ENCODE results near the gene TATDN3. TPM values are rescaled to one million over a fixed set of nuclear protein-coding genes. Genes with fewer than 3 reads are reported as not detected.
"Not testable (repeated sequence)": the region's sequence is repeated elsewhere in the genome, so short reads cannot be mapped to it uniquely, and the experiment has no call there.

The TATDN3 gene
- total and polyA plus RNA-seq, 5 donors from 2014 or later, result 20.6 to 28.7 (median 22.4) TPM

DNA sequence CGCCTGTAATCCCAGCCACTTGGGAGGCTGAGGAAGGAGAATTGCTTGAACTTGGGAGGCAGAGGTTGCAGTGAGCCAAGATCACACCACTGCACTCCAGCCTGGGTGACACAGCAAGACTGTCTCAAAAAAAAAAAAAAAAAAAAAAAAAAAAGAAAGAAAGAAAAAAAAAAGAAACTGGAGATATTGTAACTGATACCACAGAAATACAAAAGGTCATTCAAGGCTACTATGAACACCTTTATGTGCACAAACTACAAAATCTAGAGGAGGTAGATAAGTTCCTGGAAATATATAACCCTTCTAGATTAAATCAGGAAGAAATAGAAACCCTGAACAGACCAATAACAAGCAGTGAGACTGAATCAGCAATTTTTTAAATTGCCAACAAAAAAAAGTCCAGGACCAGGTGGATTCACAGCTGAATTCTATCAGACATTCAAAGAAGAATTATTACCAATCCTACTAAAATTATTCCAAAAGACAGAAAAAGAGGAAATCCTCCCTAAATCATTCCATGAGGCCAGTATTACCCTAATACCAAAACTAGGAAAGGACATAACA is 26.9 kb upstream of the TATDN3 start:
- H3K4me3 ChIP-seq (ENCODE audit: low read depth, low read length); H3K4me1 ChIP-seq (ENCODE audit: control insufficient read depth, insufficient read depth, low read length, poor library complexity, severe bottlenecking); H3K27me3 ChIP-seq (ENCODE audit: control insufficient read depth, insufficient read depth, low read length); H3K27ac ChIP-seq (ENCODE audit: insufficient read depth, low read length, poor library complexity, severe bottlenecking); ATAC-seq (ENCODE audit: low read depth in 2 of 2); H3K27ac Mint-ChIP-seq; DNase-seq; H3K27me3 Mint-ChIP-seq: not testable (repeated sequence)
- peak overlapping the region in 1 of 4 donors; percentile 16 for H3K4me3 Mint-ChIP-seq
- peaks cover 23 to 32% (median 31%) of the 10 kb centered on the region in 4 donors for H3K4me1 Mint-ChIP-seq
- peaks cover 0 to 33% (median 12%) of the 10 kb centered on the region in 7 donors for H3K9me3 Mint-ChIP-seq
- H3K36me3 Mint-ChIP-seq, result peaks cover 66% of the 10 kb centered on the region
- Histone ChIP-seq H3K9me3 (ENCODE audit: control insufficient read depth in 2 of 2, low read length in 2 of 2) (peaks cover 15 to 16% of the 10 kb centered on the region in 2 experiments), H3K36me3 (ENCODE audit: control insufficient read depth, insufficient read depth, low read length) (peaks cover 13% of the 10 kb centered on the region)

DNA sequence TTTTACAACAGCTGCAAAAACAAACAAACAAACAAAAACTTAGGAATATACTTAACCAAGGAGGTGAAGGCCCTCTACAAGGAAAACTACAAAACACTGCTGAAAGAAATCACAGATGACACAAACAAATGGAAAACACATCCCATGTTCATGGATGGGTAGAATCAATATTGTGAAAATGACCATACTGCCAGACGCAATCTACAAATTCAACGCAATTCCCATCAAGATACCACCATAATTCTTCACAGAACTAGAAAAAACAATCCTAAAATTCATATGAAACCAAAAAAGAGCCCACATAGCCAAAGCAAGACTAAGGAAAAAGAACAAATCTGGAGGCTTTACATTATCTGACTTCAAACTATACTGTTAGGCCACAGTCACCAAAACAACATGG is 24.9 kb upstream of the TATDN3 start:
- H3K9me3 Mint-ChIP-seq, result peaks cover 0 to 44% (median 12%) of the 10 kb centered on the region in 7 donors
- H3K27ac ChIP-seq (ENCODE audit: insufficient read depth, low read length, poor library complexity, severe bottlenecking); H3K27me3 ChIP-seq (ENCODE audit: control insufficient read depth, insufficient read depth, low read length); H3K4me3 ChIP-seq (ENCODE audit: low read depth, low read length); H3K4me1 ChIP-seq (ENCODE audit: control insufficient read depth, insufficient read depth, low read length, poor library complexity, severe bottlenecking); H3K27ac Mint-ChIP-seq; ATAC-seq (ENCODE audit: low read depth in 2 of 2); DNase-seq; H3K27me3 Mint-ChIP-seq: not testable (repeated sequence)
- peak overlapping the region in 1 of 4 donors; percentile 22 for H3K4me3 Mint-ChIP-seq
- Histone ChIP-seq H3K9me3 (ENCODE audit: control insufficient read depth in 2 of 2, low read length in 2 of 2) (peaks cover 22 to 33% of the 10 kb centered on the region in 2 experiments), H3K36me3 (ENCODE audit: control insufficient read depth, insufficient read depth, low read length) (peaks cover 19% of the 10 kb centered on the region)
- peaks cover 76% of the 10 kb centered on the region for H3K36me3 Mint-ChIP-seq
- peaks cover 22 to 31% (median 24%) of the 10 kb centered on the region in 4 donors for H3K4me1 Mint-ChIP-seq

DNA sequence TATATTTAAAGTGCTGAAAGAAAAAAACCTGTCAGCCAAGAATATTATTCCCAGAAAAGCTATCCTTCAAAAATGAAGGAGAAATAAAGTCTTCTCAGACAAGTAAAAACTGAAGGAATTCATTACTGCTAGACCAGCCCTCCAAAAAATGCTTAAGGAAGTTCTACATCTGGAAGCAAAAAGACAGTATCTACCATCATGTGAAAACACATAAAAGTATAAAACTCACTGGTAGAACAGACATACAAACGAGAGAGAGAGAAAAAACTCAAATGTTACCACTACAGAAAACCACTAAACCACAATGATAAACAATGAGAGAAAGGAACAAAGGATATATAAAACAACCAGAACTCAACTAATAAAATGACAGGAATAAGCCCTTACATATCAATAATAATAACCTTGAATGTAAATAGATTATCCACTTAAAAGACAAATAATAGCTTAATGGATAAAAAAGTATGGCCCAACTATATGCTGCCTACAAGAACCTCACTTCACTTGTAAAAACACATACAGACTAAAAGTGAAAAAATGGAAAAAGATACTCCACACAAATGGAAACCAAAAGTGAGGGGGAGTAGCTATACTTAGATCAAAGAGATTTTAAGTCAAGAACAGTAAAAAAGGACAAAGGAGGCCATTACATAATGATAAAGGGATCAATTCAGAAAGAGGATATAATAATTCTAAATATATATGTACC is 22.1 kb upstream of the TATDN3 start:
- Mint-ChIP-seq H3K27me3 (no peaks in the 10 kb centered on the region), H3K4me1 (peaks cover 15 to 34% (median 28%) of the 10 kb centered on the region in 4 donors), H3K4me3 (no peak overlapping the region), H3K9me3 (peaks cover 0 to 47% (median 12%) of the 10 kb centered on the region in 7 donors), H3K36me3 (peaks cover 72% of the 10 kb centered on the region), H3K27ac (no peak overlapping the region)
- H3K36me3 ChIP-seq (ENCODE audit: control insufficient read depth, insufficient read depth, low read length), result peaks cover 17% of the 10 kb centered on the region
- ATAC-seq (ENCODE audit: low read depth in 2 of 2) (no peak), DNase-seq (peak in 1 of 3 donors; percentile 20)
- peaks cover 22 to 33% of the 10 kb centered on the region in 2 experiments for H3K9me3 ChIP-seq (ENCODE audit: control insufficient read depth in 2 of 2, low read length in 2 of 2)
- H3K4me1 ChIP-seq (ENCODE audit: control insufficient read depth, insufficient read depth, low read length, poor library complexity, severe bottlenecking), result no peaks in the 10 kb centered on the region
- no peak overlapping the region for H3K4me3 ChIP-seq (ENCODE audit: low read depth, low read length)
- peak overlapping the region; percentile 16 for H3K27ac ChIP-seq (ENCODE audit: insufficient read depth, low read length, poor library complexity, severe bottlenecking)
- H3K27me3 ChIP-seq (ENCODE audit: control insufficient read depth, insufficient read depth, low read length), result no peaks in the 10 kb centered on the region

DNA sequence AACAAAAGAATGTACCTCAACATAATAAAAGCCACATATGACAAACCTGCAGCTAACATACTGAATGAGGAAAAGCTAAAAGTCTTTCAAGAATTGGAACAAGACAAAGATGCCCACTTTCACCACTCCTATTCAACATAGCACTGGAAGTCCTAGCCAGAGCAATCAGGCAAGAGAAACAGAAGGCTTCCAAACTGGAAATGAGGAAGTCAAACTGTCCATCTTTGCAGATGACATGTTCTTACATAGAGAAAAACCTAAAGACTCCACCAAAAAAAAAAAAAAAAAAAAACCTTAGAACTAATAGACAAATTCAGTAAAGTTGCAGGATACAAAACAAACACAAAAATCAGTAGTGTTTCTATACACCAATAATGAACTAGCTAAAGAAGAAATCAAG is 20.4 kb upstream of the TATDN3 start:
- H3K27ac Mint-ChIP-seq, result no peak overlapping the region
- ATAC-seq (ENCODE audit: low read depth in 2 of 2) (no peak), DNase-seq (no peak)
- no peaks in the 10 kb centered on the region for H3K27me3 ChIP-seq (ENCODE audit: control insufficient read depth, insufficient read depth, low read length)
- no peak overlapping the region for H3K4me3 Mint-ChIP-seq
- peaks cover 15% of the 10 kb centered on the region for H3K36me3 ChIP-seq (ENCODE audit: control insufficient read depth, insufficient read depth, low read length)
- H3K4me3 ChIP-seq (ENCODE audit: low read depth, low read length), result no peak overlapping the region
- peaks cover 71% of the 10 kb centered on the region for H3K36me3 Mint-ChIP-seq
- peaks cover 6 to 33% (median 23%) of the 10 kb centered on the region in 4 donors for H3K4me1 Mint-ChIP-seq
- no peaks in the 10 kb centered on the region for H3K4me1 ChIP-seq (ENCODE audit: control insufficient read depth, insufficient read depth, low read length, poor library complexity, severe bottlenecking)
- H3K9me3 Mint-ChIP-seq, result peaks cover 0 to 44% (median 12%) of the 10 kb centered on the region in 7 donors
- H3K9me3 ChIP-seq (ENCODE audit: control insufficient read depth in 2 of 2, low read length in 2 of 2), result peaks cover 22 to 33% of the 10 kb centered on the region in 2 experiments
- no peak overlapping the region for H3K27ac ChIP-seq (ENCODE audit: insufficient read depth, low read length, poor library complexity, severe bottlenecking)
- no peaks in the 10 kb centered on the region for H3K27me3 Mint-ChIP-seq

DNA sequence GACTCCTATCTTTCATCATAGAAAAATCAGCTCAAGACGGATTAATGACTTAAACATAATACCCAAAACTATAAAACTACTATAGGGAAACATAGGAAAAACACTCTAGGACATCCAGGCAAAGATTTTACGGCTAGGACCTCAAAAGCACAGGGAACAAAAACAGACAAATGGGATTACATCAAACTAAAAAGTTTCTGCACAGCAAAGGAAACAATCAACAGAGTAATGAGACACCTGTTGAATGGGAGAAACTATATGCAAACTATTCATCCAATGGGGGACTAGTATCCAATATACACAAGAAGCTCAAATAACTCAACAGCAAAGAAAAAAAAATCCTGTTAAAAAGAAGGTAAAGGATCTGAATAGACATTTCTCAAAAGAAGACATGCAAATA is 18.7 kb upstream of the TATDN3 start:
- no peaks in the 10 kb centered on the region for H3K4me1 ChIP-seq (ENCODE audit: control insufficient read depth, insufficient read depth, low read length, poor library complexity, severe bottlenecking)
- H3K9me3 ChIP-seq (ENCODE audit: control insufficient read depth in 2 of 2, low read length in 2 of 2), result peaks cover 22 to 33% of the 10 kb centered on the region in 2 experiments
- DNase-seq (no peak), ATAC-seq (ENCODE audit: low read depth in 2 of 2) (no peak)
- no peak overlapping the region for H3K27ac Mint-ChIP-seq
- peaks cover 14 to 29% (median 23%) of the 10 kb centered on the region in 4 donors for H3K4me1 Mint-ChIP-seq
- H3K4me3 ChIP-seq (ENCODE audit: low read depth, low read length), result no peak overlapping the region
- H3K27me3 Mint-ChIP-seq, result no peaks in the 10 kb centered on the region
- no peak overlapping the region for H3K4me3 Mint-ChIP-seq
- peaks cover 15% of the 10 kb centered on the region for H3K36me3 ChIP-seq (ENCODE audit: control insufficient read depth, insufficient read depth, low read length)
- peaks cover 0 to 29% (median 10%) of the 10 kb centered on the region in 7 donors for H3K9me3 Mint-ChIP-seq
- no peak overlapping the region for H3K27ac ChIP-seq (ENCODE audit: insufficient read depth, low read length, poor library complexity, severe bottlenecking)
- peaks cover 66% of the 10 kb centered on the region for H3K36me3 Mint-ChIP-seq
- H3K27me3 ChIP-seq (ENCODE audit: control insufficient read depth, insufficient read depth, low read length), result no peaks in the 10 kb centered on the region

DNA sequence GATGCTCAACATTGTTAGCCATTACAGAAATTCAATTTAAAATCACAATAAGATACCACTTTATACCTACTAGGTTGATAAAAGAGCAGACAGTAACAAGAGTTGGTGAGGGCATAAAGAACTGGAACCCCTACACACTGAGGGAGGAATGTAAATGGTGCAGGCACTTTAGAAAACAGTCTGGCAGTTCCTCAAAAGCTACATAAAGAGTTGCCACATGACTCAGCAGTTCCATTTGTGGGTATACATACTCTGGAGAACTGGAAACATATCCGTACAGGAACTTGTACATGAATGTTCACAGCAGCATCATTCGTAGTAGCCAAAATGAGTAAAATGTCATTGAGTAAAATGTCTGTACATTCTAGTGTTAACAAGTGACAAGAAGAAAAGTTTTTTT is 17.1 kb upstream of the TATDN3 start:
- Mint-ChIP-seq H3K36me3 (peaks cover 57% of the 10 kb centered on the region), H3K9me3 (peaks cover 0 to 16% (median 2%) of the 10 kb centered on the region in 7 donors), H3K4me3 (no peak overlapping the region), H3K4me1 (peaks cover 9 to 26% (median 24%) of the 10 kb centered on the region in 4 donors), H3K27ac (peak overlapping the region in 1 of 3 donors; percentile 22), H3K27me3 (no peaks in the 10 kb centered on the region)
- no peak overlapping the region for H3K27ac ChIP-seq (ENCODE audit: insufficient read depth, low read length, poor library complexity, severe bottlenecking)
- H3K27me3 ChIP-seq (ENCODE audit: control insufficient read depth, insufficient read depth, low read length), result no peaks in the 10 kb centered on the region
- H3K4me3 ChIP-seq (ENCODE audit: low read depth, low read length), result no peak overlapping the region
- DNase-seq (no peak), ATAC-seq (ENCODE audit: low read depth in 2 of 2) (no peak)
- no peaks in the 10 kb centered on the region for H3K4me1 ChIP-seq (ENCODE audit: control insufficient read depth, insufficient read depth, low read length, poor library complexity, severe bottlenecking)
- peaks cover 10% of the 10 kb centered on the region for H3K36me3 ChIP-seq (ENCODE audit: control insufficient read depth, insufficient read depth, low read length)
- peaks cover 9 to 19% of the 10 kb centered on the region in 2 experiments for H3K9me3 ChIP-seq (ENCODE audit: control insufficient read depth in 2 of 2, low read length in 2 of 2)

DNA sequence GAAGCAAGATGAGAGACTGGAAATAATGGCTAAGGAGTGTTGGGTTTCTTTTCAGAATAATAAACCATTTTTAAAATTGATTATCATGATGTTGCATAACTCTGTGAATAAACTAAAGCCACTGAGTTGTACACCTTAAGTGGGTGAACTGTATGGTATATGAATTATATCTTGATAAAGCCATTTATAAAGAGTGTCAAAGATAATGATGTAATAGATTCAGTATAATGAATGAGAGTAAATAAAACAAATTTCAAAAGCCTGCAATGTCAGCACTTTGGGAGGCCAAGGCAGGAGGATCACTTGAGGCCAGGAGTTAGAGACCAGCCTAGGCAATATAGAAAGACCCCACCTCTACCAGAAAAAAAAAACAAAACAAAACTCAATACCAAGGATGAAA is 16.5 kb upstream of the TATDN3 start:
- no peaks in the 10 kb centered on the region for H3K4me1 ChIP-seq (ENCODE audit: control insufficient read depth, insufficient read depth, low read length, poor library complexity, severe bottlenecking)
- Mint-ChIP-seq H3K27ac (peak overlapping the region in 1 of 3 donors; percentile 21), H3K9me3 (peaks cover 0 to 9% (median 2%) of the 10 kb centered on the region in 7 donors), H3K4me1 (peaks cover 9 to 26% (median 24%) of the 10 kb centered on the region in 4 donors), H3K36me3 (peaks cover 51% of the 10 kb centered on the region), H3K27me3 (no peaks in the 10 kb centered on the region), H3K4me3 (no peak overlapping the region)
- DNase-seq (no peak), ATAC-seq (ENCODE audit: low read depth in 2 of 2) (no peak)
- peaks cover 6 to 12% of the 10 kb centered on the region in 2 experiments for H3K9me3 ChIP-seq (ENCODE audit: control insufficient read depth in 2 of 2, low read length in 2 of 2)
- H3K36me3 ChIP-seq (ENCODE audit: control insufficient read depth, insufficient read depth, low read length), result peaks cover 7% of the 10 kb centered on the region
- H3K4me3 ChIP-seq (ENCODE audit: low read depth, low read length), result no peak overlapping the region
- no peaks in the 10 kb centered on the region for H3K27me3 ChIP-seq (ENCODE audit: control insufficient read depth, insufficient read depth, low read length)
- no peak overlapping the region for H3K27ac ChIP-seq (ENCODE audit: insufficient read depth, low read length, poor library complexity, severe bottlenecking)
